Upper lobe of left lung (tissue), 6 donors: ENCODE results near the gene MYBPHL. TPM values are rescaled to one million over a fixed set of nuclear protein-coding genes. Genes with fewer than 3 reads are reported as not detected.
A peak's percentile ranks its signal among the peaks of the same experiment; 100 is the strongest.

ENCODE experiments used
- ATAC-seq, 2 donors: fragments of 200-7000 bp; cut with Tn5 transposase; one replicate each; pipeline ENCODE4 v1.9.1; 2022; ENCODE audit warnings: mild to moderate bottlenecking in 2 of 2, moderate library complexity in 2 of 2; ENCODE audit not compliant: low FRiP score in 2 of 2
- DNase-seq, 2 donors: peaks; one replicate each; pipeline ENCODE4 v3.0.0-alpha.2; 2019 to 2020
- H3K27ac ChIP-seq, 4 donors: fragments of 200-600 bp; sonication (generic); one replicate each; pipeline ENCODE4 v1.5.1; 2016 to 2019
- H3K27me3 ChIP-seq, 4 donors: fragments of 200-600 bp; sonication (generic); one replicate each; pipeline ENCODE4 v1.5.1; 2017 to 2019
- H3K36me3 ChIP-seq, 4 donors: fragments of 200-600 bp; sonication (generic); one replicate each; pipeline ENCODE4 v1.5.1; 2016 to 2019
- H3K4me1 ChIP-seq, 4 donors: fragments of 200-600 bp; sonication (generic); one replicate each; pipeline ENCODE4 v1.5.1; 2018 to 2019
- H3K4me3 ChIP-seq, 4 donors: fragments of 200-600 bp; sonication (generic); one replicate each; pipeline ENCODE4 v1.5.1; 2017 to 2019; ENCODE audit warnings: mild to moderate bottlenecking in 2 of 4, moderate library complexity in 1 of 4
- H3K9me3 ChIP-seq, 4 donors: fragments of 200-600 bp; sonication (generic); one replicate each; pipeline ENCODE4 v1.5.1; 2018 to 2019
- EP300 ChIP-seq, 4 donors: sonication (generic); formaldehyde crosslinking; IDR thresholded peaks; one replicate each; pipeline ENCODE4 v1.5.1; 2017; ENCODE audit warnings: antibody characterized with exemption in 4 of 4, control low read depth in 2 of 4
- POLR2A ChIP-seq, 4 donors: fragments of 450-650 bp; IDR thresholded peaks; one replicate each; pipeline ENCODE4 v1.5.1; 2016 to 2017; ENCODE audit warnings: antibody characterized with exemption in 4 of 4, mild to moderate bottlenecking in 2 of 4
- POLR2AphosphoS5 ChIP-seq, 2 donors: sonication (generic); formaldehyde crosslinking; IDR thresholded peaks; one replicate each; pipeline ENCODE4 v1.5.1; 2017; ENCODE audit warnings: antibody characterized with exemption in 2 of 2
- WGBS, 2 donors: methylation state at CpG; one replicate each; pipeline ENCODE4 v1.1.5; 2017 to 2018; 5-methylcytosine and 5-hydroxymethylcytosine counted together
- total RNA-seq, 6 donors: library from RNA; depleted of rRNA in 4 of 6; stranded (reverse); fragments of >200 nt in 4 of 6; gene quantifications; one replicate each; pipeline versions ENCODE4 v1.1.0 to v1.2.1, GENCODE V29; 2016 to 2021
- TF ChIP-seq, protein P1 (sequence below), 6 experiments: fragments of 450-650 bp in 4 of 6; fragments of 200-600 bp in 2 of 6; sonication (generic) in 2 of 6; IDR thresholded peaks; one replicate each; pipeline ENCODE4 v1.5.1; 2016 to 2019; ENCODE audit warnings: antibody characterized with exemption in 6 of 6
- donor health status: DM: no; HTN: no; CAD: no; lungs with moderate emphysema.
- donor health status: DM: no; HTN: yes; CAD: no; lungs with severe emphysema.

Gene MYBPHL
- total RNA-seq, 6 donors from 2014 or later = 1.8 to 8.6 (median 3.1) TPM; not detected in 1

DNA sequence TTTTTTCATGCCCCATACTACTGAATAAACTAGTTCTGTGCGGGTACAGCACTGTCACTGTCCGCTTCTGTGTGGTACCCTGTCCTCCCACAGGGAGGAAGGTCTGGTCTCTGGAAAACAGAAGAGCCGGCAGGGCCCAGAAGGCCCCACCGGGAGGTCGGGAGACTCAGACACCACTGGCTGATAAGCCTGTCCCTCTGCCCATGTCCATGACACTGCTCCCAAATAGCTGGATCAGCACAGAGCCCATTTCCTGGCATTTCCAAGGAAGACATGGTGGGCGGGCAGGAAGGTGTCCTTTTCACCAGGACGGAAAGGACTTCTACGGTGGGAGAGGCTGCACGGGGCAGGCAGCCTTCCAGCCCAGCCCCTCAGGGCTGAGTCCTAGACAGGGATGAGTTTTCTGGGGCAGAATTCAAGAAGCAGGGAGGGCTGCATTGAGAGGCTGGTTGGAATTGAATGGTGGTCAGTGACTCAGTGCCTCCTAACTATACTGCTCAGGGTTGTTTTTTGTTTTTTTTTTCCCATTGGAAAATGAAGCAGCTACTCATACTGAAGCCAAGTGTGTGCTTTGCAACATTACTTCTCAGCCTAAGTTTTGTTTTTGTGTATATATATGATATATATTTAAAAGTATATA is 31.0 kb downstream of the MYBPHL start:
- peaks cover 0 to 10% (median 0%) of the 10 kb centered on the region in 4 donors for H3K36me3 ChIP-seq
- DNase-seq (no peak), ATAC-seq (no peak)
- no peaks in the 10 kb centered on the region for H3K27me3 ChIP-seq
- H3K4me1 ChIP-seq = peaks cover 11 to 45% (median 28%) of the 10 kb centered on the region in 4 donors
- H3K27ac ChIP-seq = peak overlapping the region; percentile 24 to 85 (median 54)
- 64 to 78% methylated on average over 6 to 9 of the region's 9 CpGs for WGBS, 2 donors
- TF ChIP-seq, protein P1, sequence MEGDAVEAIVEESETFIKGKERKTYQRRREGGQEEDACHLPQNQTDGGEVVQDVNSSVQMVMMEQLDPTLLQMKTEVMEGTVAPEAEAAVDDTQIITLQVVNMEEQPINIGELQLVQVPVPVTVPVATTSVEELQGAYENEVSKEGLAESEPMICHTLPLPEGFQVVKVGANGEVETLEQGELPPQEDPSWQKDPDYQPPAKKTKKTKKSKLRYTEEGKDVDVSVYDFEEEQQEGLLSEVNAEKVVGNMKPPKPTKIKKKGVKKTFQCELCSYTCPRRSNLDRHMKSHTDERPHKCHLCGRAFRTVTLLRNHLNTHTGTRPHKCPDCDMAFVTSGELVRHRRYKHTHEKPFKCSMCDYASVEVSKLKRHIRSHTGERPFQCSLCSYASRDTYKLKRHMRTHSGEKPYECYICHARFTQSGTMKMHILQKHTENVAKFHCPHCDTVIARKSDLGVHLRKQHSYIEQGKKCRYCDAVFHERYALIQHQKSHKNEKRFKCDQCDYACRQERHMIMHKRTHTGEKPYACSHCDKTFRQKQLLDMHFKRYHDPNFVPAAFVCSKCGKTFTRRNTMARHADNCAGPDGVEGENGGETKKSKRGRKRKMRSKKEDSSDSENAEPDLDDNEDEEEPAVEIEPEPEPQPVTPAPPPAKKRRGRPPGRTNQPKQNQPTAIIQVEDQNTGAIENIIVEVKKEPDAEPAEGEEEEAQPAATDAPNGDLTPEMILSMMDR (IDR thresholded peaks at IDR 0.05) = no peak
- TF ChIP-seq POLR2AphosphoS5 (IDR thresholded peaks at IDR 0.05) (no peak), POLR2A (IDR thresholded peaks at IDR 0.05) (no peak), EP300 (IDR thresholded peaks at IDR 0.05) (no peak)
- peak overlapping the region in 2 of 4 donors; percentile 45 to 49 for H3K4me3 ChIP-seq
- H3K9me3 ChIP-seq = no peaks in the 10 kb centered on the region

DNA sequence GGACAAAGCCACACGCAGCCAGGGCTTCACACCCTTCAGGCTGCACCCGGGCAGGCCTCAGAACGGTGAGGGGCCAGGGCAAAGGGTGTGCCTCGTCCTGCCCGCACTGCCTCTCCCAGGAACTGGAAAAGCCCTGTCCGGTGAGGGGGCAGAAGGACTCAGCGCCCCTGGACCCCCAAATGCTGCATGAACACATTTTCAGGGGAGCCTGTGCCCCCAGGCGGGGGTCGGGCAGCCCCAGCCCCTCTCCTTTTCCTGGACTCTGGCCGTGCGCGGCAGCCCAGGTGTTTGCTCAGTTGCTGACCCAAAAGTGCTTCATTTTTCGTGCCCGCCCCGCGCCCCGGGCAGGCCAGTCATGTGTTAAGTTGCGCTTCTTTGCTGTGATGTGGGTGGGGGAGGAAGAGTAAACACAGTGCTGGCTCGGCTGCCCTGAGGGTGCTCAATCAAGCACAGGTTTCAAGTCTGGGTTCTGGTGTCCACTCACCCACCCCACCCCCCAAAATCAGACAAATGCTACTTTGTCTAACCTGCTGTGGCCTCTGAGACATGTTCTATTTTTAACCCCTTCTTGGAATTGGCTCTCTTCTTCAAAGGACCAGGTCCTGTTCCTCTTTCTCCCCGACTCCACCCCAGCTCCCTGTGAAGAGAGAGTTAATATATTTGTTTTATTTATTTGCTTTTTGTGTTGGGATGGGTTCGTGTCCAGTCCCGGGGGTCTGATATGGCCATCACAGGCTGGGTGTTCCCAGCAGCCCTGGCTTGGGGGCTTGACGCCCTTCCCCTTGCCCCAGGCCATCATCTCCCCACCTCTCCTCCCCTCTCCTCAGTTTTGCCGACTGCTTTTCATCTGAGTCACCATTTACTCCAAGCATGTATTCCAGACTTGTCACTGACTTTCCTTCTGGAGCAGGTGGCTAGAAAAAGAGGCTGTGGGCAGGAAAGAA is 32.0 kb downstream of the MYBPHL start:
- H3K27ac ChIP-seq = peak overlapping the region; percentile 24 to 85 (median 77)
- H3K4me1 ChIP-seq = peaks cover 11 to 45% (median 28%) of the 10 kb centered on the region in 4 donors
- H3K27me3 ChIP-seq = no peaks in the 10 kb centered on the region
- H3K36me3 ChIP-seq = peaks cover 0 to 5% (median 0%) of the 10 kb centered on the region in 4 donors
- 53 to 62% methylated on average over 19 to 24 of the region's 24 CpGs for WGBS, 2 donors
- no peaks in the 10 kb centered on the region for H3K9me3 ChIP-seq
- ATAC-seq (peak; percentile 66 to 80), DNase-seq (peak; percentile 80 to 90)
- H3K4me3 ChIP-seq = peak overlapping the region in 3 of 4 donors; percentile 31 to 49 (median 45)
- peak in 1 of 4 donors; percentile 75 for TF ChIP-seq POLR2A (IDR thresholded peaks at IDR 0.05)
- TF ChIP-seq EP300 (IDR thresholded peaks at IDR 0.05) = no peak
- TF ChIP-seq, protein P1 (IDR thresholded peaks at IDR 0.05) = no peak
- TF ChIP-seq POLR2AphosphoS5 (IDR thresholded peaks at IDR 0.05) = peak in 1 of 2 donors; percentile 19

DNA sequence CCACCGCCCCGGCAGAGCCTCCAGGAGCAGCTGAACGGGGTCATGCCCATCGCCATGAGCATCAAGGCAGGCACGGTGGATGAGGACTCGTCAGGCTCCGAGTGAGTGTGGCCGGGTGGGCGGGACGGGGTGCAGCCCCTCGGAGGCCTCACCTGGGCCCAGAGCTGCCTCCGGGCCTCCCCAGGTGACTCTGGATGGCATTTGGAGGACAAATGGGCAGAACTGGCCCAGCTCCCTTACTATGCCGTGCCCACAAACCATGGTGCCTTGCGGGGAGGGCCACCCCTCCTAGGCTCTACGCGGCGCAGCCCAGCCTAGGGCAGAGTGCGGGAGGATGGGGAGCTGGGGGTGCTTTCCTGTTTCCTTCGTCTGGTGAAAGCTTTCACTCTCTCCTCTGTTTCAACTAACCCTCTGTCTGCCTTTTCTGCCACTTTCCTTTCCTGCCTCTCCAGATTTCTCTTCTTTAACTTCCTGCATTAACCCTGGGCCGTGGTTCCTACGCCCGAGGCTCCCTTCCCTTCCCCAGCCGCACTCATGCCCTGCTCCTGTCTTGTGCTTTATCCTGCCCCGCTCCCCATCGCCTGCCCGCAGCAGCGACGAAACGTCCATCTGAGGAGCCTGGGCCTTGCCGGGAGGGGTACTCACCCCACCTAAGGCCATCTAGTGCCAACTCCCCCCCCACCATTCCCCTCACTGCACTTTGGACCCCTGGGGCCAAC is 33.1 kb downstream of the MYBPHL start:
- ATAC-seq (peak; percentile 26 to 64), DNase-seq (no peak)
- TF ChIP-seq POLR2A (IDR thresholded peaks at IDR 0.05) = peak in 1 of 4 donors; percentile 1
- TF ChIP-seq, protein P1 (IDR thresholded peaks at IDR 0.05) = no peak
- Histone ChIP-seq H3K36me3 (no peaks in the 10 kb centered on the region), H3K9me3 (no peaks in the 10 kb centered on the region), H3K4me3 (peak overlapping the region in 3 of 4 donors; percentile 31 to 49 (median 45)), H3K27me3 (no peaks in the 10 kb centered on the region), H3K4me1 (peaks cover 11 to 45% (median 28%) of the 10 kb centered on the region in 4 donors), H3K27ac (peak overlapping the region; percentile 24 to 85 (median 77))
- WGBS, 2 donors = 50 to 66% methylated on average over 17 to 22 of the region's 30 CpGs

DNA sequence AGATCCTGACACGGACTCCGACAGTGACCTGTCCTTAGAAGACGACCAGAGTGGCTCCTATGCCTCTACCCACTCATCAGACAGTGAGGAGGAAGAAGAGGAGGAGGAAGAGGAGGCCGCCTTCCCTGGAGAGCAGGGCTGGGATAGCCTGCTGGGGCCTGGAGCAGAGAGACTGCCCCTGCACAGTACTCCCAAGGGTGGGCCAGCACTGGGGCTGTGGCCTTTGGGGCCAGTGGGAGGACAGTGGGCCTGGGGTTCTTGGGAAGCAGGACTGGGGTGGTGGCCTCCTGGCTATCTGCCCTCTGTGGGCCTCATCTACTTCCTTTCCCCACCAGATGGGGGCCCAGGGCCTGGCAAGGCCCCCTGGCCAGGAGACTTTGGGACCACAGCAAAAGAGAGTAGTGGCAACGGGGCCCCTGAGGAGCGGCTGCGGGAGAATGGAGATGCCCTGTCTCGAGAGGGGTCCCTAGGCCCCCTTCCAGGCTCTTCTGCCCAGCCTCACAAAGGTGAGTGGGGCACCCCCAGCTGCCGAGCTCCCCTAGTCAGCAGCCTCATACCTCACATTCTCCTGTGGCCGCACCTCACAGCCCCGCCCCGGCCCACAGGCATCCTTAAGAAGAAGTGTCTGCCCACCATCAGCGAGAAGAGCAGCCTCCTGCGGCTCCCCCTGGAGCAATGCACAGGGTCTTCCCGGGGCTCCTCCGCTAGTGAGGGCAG is 33.8 kb downstream of the MYBPHL start:
- TF ChIP-seq POLR2A (IDR thresholded peaks at IDR 0.05) = peak in 1 of 4 donors; percentile 25
- TF ChIP-seq, protein P1 (IDR thresholded peaks at IDR 0.05) = peak in 1 of 6 experiments; percentile 23
- TF ChIP-seq POLR2AphosphoS5 (IDR thresholded peaks at IDR 0.05) = no peak
- TF ChIP-seq EP300 (IDR thresholded peaks at IDR 0.05) = no peak
- peak overlapping the region; percentile 24 to 85 (median 77) for H3K27ac ChIP-seq
- H3K27me3 ChIP-seq = no peaks in the 10 kb centered on the region
- ATAC-seq (peak in 1 of 2 donors; percentile 30), DNase-seq (no peak)
- H3K9me3 ChIP-seq = no peaks in the 10 kb centered on the region
- 82 to 89% methylated on average over 15 to 16 of the region's 16 CpGs for WGBS, 2 donors
- no peaks in the 10 kb centered on the region for H3K36me3 ChIP-seq
- peaks cover 11 to 44% (median 28%) of the 10 kb centered on the region in 4 donors for H3K4me1 ChIP-seq
- H3K4me3 ChIP-seq = peak overlapping the region in 3 of 4 donors; percentile 31 to 49 (median 45)
